Fibroblast of pulmonary artery (primary cell): ENCODE measurements around the gene GRP.

Experiments
- DNase-seq: peaks from one replicate; pipeline ENCODE4 v3.0.0-alpha.2; 2010; ENCODE audit warnings: low read depth
- H3K4me3 ChIP-seq: replicated peaks from 2 replicates; pipeline ENCODE4 v1.5.1; 2011; ENCODE audit warnings: low read depth, mild to moderate bottlenecking, control low read depth, low read length, moderate library complexity
- TF ChIP-seq, protein P1 (sequence below): IDR thresholded peaks from 2 replicates; pipeline ENCODE4 v1.5.1; 2011; ENCODE audit warnings: mild to moderate bottlenecking, control low read depth, low read length, inconsistent platforms; ENCODE audit errors: missing control alignments

GRP gene

DNA sequence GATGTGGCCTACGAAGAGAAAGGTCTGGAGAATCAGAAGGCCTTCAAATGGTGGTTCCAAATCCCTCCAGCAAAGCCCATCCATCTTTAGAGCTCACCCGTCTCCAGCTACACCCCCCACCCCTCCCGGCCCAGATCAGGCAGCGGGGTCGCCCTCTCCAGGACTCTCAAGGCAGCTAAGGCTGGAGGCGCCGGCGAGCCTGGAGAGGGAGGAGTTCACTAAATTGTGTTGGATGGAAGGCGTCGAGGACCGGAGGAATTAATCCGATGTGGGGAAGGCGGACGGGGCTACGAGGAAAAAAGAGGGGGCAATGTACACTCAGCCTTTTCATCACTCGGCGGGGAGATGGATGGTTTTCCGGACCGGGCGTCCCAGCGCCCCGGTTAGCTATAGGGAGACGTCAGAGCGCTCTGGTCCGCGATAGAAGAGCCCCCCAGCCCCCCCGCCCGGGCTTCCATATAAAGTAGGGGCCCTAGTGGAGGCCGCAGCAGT, at the start of gene GRP:
GRP (plus strand) TSS at position 487 of the 492 bp plus-strand sequence. CDS start 108 bp downstream, outside the sequence.
- DNase-seq, result no peak
- TF ChIP-seq, protein P1, sequence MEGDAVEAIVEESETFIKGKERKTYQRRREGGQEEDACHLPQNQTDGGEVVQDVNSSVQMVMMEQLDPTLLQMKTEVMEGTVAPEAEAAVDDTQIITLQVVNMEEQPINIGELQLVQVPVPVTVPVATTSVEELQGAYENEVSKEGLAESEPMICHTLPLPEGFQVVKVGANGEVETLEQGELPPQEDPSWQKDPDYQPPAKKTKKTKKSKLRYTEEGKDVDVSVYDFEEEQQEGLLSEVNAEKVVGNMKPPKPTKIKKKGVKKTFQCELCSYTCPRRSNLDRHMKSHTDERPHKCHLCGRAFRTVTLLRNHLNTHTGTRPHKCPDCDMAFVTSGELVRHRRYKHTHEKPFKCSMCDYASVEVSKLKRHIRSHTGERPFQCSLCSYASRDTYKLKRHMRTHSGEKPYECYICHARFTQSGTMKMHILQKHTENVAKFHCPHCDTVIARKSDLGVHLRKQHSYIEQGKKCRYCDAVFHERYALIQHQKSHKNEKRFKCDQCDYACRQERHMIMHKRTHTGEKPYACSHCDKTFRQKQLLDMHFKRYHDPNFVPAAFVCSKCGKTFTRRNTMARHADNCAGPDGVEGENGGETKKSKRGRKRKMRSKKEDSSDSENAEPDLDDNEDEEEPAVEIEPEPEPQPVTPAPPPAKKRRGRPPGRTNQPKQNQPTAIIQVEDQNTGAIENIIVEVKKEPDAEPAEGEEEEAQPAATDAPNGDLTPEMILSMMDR, result no peak
- H3K4me3 ChIP-seq, result no peak within 1 kb of the TSS

DNA sequence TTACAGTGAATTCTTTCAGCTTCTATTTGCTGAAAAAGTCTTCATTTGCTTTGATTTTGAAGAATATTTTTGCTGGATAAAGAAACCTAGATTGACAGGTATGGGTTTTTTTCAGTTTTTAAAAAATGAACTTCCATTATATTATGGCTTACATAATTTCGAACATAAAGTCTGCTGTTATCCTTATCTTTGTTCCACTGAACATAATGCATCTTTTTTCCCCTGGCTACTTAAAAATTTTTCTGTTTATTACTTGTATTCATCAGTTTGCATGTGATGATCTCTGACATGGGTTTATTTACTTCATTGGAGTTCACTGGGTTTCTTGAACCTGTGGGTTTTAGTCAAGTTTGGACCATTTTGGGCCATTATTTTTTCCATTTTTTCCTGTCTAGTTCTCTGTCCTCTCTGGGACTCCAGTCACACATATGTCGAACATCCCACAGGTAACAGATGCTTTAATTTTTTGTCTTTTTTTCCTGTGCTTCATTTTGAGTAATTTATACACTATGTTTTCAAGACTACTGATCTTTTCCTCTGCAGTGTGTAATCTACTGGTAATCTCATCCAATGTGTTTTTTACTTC, 47.2 kb upstream of the GRP start:
- TF ChIP-seq, protein P1, result no peak
- no peak overlapping the region for H3K4me3 ChIP-seq
- DNase-seq, result no peak

DNA sequence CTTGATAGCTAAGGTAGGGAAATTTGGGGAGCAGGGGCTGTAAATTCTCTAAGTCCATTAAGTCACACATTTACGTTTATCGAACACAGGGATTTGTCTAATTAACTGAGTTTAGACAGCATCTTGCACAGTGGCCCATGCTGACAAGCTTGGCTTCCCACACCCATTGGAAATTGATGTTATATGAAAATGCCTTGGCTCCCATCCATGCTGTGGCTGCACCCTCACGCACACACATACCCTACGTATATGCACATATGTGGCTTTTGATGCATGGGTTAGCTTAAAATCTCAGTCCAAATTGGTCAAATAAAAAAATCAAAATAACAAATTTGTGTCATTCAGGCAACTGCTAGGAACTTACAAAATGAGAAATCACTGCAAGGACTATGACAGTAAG, 42.5 kb upstream of the GRP start:
- TF ChIP-seq, protein P1, result no peak
- no peak for DNase-seq
- H3K4me3 ChIP-seq, result no peak overlapping the region

DNA sequence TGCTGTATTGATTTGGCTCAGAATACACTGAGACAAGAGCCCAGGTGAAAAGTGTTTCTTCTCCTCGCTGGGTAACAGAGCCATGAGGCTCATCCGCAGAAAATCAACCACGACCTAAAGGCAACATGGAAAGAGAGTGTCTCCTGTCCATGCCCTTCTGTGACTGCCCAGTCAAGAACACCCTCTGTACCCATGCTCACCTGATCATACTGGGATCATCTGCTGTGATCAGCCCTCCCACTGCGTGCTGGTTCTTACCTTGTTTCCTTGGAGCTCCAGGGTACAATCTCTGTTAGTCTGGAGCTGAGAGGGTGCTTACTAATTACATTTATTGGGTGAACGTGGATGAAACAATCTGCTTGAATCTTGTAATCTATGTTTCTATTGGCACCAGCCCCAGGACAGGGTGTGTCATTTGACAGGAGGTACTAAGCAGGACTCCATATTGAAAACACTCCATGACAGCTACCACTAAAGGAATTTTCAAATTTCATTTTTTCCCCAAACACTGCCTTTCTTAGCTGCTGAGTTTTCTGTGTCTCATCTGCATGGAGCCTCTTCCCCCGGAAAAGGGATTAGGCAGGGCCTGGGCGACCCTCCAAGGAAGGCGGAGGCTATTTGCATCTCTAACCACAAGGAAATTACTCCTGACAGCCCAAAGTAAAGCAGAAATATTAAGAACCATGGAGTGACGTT, 39.7 kb upstream of the GRP start:
- DNase-seq, result peak; percentile 38

DNA sequence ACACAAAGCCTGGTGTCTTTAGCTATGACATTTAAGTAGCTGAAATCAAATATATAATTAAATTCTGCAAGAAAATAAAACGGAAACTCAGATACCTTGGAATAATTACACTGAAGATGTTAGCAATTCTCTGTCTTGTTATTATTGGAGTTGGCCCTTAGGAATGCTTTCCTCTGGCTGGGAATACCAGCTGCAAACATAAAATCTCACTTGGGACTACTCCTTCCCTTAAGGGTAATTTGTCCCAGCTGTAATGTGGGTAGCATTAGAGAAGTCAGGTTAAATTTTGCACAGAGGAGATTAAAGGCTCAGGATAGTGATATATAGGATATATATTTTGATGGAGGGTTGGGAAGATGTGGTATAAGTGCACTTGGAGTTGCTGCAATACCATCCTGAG, 37.3 kb upstream of the GRP start:
- TF ChIP-seq, protein P1, result no peak
- H3K4me3 ChIP-seq, result no peak overlapping the region
- no peak for DNase-seq

More for the DNA sequence above, 39.7 kb upstream of the GRP start:
- H3K4me3 ChIP-seq, result no peak overlapping the region
- TF ChIP-seq, protein P1, result no peak

DNA sequence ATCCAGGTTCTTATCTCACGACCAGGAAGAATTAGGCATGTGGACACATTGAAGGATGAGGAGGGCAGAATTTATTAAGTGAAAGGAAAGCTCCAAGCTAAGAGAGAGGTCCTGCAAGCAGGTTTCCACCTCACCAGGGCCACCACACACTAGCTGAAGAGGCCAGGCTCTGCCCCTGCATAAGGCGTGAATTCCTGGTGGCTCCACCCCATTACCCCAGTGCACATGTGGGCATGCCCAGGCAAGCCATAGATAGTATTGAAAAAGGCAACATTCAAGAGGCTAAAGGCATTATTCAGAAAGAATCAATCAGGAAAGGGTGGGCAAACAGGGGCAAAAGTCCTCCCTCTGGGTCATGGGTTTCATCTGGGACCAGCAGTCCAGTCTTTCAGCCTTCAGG, 30.9 kb upstream of the GRP start:
- TF ChIP-seq, protein P1, result no peak
- H3K4me3 ChIP-seq, result no peak overlapping the region
- no peak for DNase-seq
